HG03571 (cell line): Measurements from ENCODE around the gene PYHIN1.

ENCODE experiments used
- ATAC-seq: cut with Tn5 transposase; IDR thresholded peaks from one replicate; pipeline ENCODE4 v1.9.1; 2021; ENCODE audit not compliant: unreplicated experiment

The PYHIN1 gene

DNA sequence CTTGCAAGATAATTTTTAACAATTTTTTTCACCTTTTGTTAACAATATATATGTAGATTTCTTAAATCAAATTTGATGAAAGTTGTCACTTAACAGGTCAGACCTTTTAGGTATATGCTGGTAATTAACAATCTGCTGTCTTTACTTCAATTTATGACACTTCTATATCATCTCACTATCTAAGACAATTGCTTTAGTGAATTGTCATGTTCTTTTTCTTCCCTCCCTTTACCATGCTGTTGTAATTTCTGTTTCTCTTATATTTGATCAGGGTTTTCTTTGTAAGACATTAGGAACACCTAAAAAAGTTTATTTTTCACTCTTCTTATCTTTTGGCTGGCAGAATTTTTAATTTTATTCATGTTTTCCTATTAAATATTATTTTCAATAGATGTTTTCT, 80.4 kb downstream of the PYHIN1 start:
- ATAC-seq: no peak

DNA sequence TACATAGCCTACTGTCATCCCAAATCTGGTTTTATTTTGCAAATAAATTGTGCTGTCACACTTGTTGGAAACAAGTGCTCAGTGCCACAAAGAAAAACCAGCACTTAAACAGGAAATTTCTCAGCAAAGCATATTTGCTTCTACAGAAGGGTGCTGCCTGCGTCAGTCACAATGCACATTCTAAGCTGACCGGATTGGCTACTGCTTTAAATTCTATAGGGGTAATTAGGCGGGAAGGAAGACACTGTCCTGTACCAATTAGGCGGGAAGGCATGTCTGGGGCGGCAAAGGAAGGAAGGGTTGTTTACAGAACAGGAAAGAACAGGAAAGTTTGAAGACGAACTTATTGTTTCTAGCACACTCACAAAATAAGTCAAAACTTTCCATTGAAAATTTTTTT, 81.1 kb downstream of the PYHIN1 start:
- no peak for ATAC-seq

DNA sequence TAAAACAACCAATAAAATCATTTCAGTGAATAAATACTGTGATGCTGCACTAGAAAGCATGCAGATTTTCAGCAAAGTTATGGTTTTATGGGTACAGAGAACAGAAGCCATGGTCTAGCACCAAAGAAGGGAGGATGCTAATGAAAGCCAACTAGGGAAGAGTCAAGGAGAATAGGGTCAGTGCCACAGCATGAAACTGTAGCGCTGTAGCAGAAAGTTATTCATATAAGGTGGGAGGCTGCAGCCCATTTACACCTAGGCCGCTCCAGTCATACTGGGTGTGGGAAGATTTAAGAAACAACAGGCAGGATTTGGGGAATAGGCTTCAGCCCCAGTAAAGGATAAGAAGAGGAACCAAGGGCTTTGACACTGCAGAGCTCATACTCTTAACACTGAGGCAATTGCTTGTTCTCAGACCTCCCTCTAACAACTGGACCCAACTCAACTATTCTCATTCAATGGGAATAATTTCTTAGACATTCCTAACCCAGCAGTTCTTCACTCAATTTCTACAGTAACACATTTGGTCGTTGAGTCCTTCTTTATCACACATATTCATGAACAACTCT, 82.7 kb downstream of the PYHIN1 start:
- no peak for ATAC-seq

DNA sequence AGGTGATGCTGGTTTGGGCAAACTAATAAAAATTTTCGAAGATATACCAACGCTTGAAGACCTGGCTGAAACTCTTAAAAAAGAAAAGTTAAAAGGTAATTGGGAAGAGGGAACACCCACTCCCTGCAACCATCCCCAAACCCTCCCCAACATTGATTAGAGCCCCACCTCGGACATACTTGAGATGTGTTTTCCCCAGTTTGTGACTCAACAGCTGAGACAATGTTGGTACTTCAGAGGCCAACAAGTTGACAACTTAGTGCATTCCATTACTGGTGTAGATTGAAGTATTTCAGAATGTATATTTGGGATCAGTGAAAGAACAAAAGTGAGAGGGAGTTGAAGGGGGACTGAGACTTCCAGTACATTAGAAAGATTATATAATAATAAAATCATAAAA, 83.5 kb downstream of the PYHIN1 start:
- no peak for ATAC-seq

DNA sequence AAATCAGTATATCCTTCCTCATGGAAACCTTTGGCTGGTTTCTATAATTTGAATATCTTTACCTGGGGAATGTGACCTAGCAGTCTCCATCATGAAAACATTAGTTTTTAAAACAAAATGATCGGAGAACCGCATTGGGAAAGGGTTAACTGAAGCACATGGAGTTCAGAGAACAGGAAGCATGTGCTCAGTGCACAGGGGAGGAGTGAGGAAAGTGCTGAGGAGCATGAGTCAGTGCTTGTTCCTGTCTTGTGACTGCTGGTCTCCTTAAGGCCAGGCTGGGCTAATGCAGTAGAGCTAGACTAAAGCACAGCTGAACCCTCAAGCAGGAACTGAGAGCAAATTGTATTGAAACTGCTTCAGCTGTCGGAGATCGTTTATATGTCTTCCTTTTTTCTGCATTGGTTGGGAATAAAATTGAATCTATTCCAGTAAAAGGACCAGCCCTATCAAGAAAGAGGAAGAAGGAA, 84.1 kb downstream of the PYHIN1 start:
- ATAC-seq: peak; percentile 92

DNA sequence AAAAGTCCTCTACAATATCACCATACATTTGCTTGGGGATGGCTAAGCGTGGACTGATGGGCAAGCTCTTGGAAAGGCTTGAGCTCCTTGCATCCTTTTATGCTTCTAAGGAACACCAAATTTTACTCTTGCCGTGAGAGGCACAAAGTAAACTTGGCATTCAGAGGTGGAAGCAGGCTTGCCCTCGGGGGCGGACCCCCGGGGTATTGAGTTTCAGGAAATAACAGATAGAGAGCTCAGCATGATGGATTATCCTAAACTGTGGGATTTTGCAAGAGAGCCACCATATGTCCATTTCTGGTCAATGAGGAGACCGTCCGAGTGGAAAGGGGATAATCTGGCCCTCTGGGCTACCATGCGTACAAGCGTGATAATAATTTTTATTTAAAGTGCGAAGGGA, 92.4 kb downstream of the PYHIN1 start:
- ATAC-seq: no peak

DNA sequence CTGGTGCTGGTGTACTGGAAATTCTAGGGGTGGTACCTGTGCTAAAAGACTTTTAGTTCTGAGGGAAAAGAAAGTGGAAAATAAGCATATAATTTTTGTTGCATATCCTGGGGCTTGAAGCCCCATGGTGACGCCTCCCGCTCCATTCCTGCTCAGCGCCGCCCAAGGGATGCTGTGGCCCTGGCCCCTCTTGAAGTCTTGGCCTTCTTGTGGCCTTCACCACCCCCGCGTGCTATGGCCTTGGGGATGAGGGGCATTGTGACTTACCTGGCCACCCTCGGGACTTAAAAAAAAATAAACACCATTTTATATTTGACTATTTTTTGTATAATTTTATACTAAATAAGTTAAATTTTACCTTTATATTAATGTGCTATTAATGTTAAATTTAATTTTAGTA, 93.7 kb downstream of the PYHIN1 start:
- no peak for ATAC-seq
